HepG2 (cell line): ENCODE measurements around the gene TCFL5. TPM values are rescaled to one million over a fixed set of nuclear protein-coding genes. Genes with fewer than 3 reads are reported as not detected.
A peak's percentile ranks its signal among the peaks of the same experiment; 100 is the strongest.

Experiments
- ATAC-seq: fragments of 200-7000 bp; cut with Tn5 transposase; 3 replicates; pipeline ENCODE4 v1.9.1; 2020; ENCODE audit warnings: mild to moderate bottlenecking, moderate library complexity
- BruUV-seq: library from RNA; stranded (reverse); fragments of 400-500 nt; replicated peaks from 2 replicates; lab custom pipeline; 2021; lab: Mats Ljungman, UMichigan
- CTCF ChIA-PET: fragments of 300-600 bp; formaldehyde crosslinking; extraction: SDS; loops from one replicate; lab custom pipeline; 2021; ENCODE audit warnings: low total read pairs, inconsistent platforms, low intra/inter-chr PET ratio; lab: Yijun Ruan, JAX
- POLR2A ChIA-PET: fragments of 350-600 bp; sonication (Branson Sonifier 250); formaldehyde crosslinking; loops from one replicate; lab custom pipeline; 2020; ENCODE audit warnings: antibody characterized with exemption, inconsistent platforms; lab: Yijun Ruan, JAX
- DNase-seq: peaks from one replicate; pipeline ENCODE4 v3.0.0-alpha.2; 2015; ENCODE audit warnings: low spot score
- FAIRE-seq: peaks from 3 replicates; lab custom pipeline; 2011; peaks lifted over from hg19 to GRCh38; lab: Jason Lieb, UNC
- H2AFZ ChIP-seq: one replicate; pipeline ENCODE4 v1.6.1; 2011; ENCODE audit warnings: low read length, inconsistent platforms
- H3K27ac ChIP-seq: fragments of 300-600 bp; 3 replicates; pipeline ENCODE4 v1.8.0; 2011; ENCODE audit warnings: mixed run types, mild to moderate bottlenecking, mixed read lengths, low read length, inconsistent platforms; ENCODE audit not compliant: insufficient read depth; ENCODE audit errors: extremely low read length
- H3K27me3 ChIP-seq, 2 experiments: fragments of 200-600 bp in 1 of 2; 2 replicates in 1 of 2; 3 replicates in 1 of 2; pipeline versions ENCODE4 v1.6.0 to v1.8.0; 2011; ENCODE audit warnings: low read length in 2 of 2, mild to moderate bottlenecking in 2 of 2, moderate library complexity in 2 of 2, inconsistent platforms in 1 of 2; ENCODE audit not compliant: insufficient read depth in 2 of 2, control insufficient read depth in 1 of 2
- H3K36me3 ChIP-seq, 2 experiments: fragments of 200-600 bp in 1 of 2; replicated peaks in 1 of 2; 2 replicates in 1 of 2; 3 replicates in 1 of 2; pipeline versions ENCODE4 v1.5.1 to v1.8.0; 2011; ENCODE audit warnings: low read length in 2 of 2, inconsistent platforms in 1 of 2; ENCODE audit not compliant: insufficient read depth in 2 of 2, control insufficient read depth in 1 of 2
- H3K4me1 ChIP-seq: 2 replicates; pipeline ENCODE4 v1.5.1; 2012; ENCODE audit warnings: low read length, inconsistent platforms; ENCODE audit not compliant: insufficient read depth
- H3K4me2 ChIP-seq: 2 replicates; pipeline ENCODE4 v1.6.0; 2011; ENCODE audit warnings: low read depth, low read length, inconsistent platforms
- H3K4me3 ChIP-seq, 3 experiments: fragments of 200-600 bp in 1 of 3; sonication (generic), shearing (Covaris generic) in 1 of 3; replicated peaks in 1 of 3; 2 replicates each; pipeline ENCODE4 v1.5.1; 2011 to 2016; ENCODE audit warnings: low read length in 3 of 3, inconsistent platforms in 2 of 3, low read depth in 2 of 3, mild to moderate bottlenecking in 2 of 3, control low read depth in 1 of 3, mixed read lengths in 1 of 3; ENCODE audit not compliant: insufficient read depth in 1 of 3
- H3K79me2 ChIP-seq: one replicate; pipeline ENCODE4 v1.6.1; 2011; ENCODE audit warnings: low read length, inconsistent platforms; ENCODE audit not compliant: insufficient read depth
- H3K9ac ChIP-seq: 2 replicates; pipeline ENCODE4 v1.6.0; 2011; ENCODE audit warnings: mild to moderate bottlenecking, low read depth, low read length, inconsistent platforms; ENCODE audit not compliant: insufficient read depth
- H3K9me3 ChIP-seq: 2 replicates; pipeline ENCODE4 v1.5.1; 2012; ENCODE audit warnings: mild to moderate bottlenecking, low read length
- H4K20me1 ChIP-seq: 2 replicates; pipeline ENCODE4 v1.6.0; 2011; ENCODE audit warnings: inconsistent platforms, mild to moderate bottlenecking, low read length, moderate library complexity; ENCODE audit not compliant: insufficient read depth
- ATRX ChIP-seq: sonication (generic); formaldehyde crosslinking; IDR thresholded peaks from 2 replicates; pipeline ENCODE4 v1.4.0; 2020; ENCODE audit warnings: missing genetic modification reagents, borderline replicate concordance
- BCL6 ChIP-seq: IDR thresholded peaks from 2 replicates; pipeline ENCODE4 v1.6.1; 2016; ENCODE audit warnings: missing genetic modification reagents, missing compliant biosample characterization
- HMGA1 ChIP-seq: sonication (generic); formaldehyde crosslinking; conservative IDR thresholded peaks from 2 replicates; pipeline ENCODE4 v1.4.0; 2020; ENCODE audit warnings: missing genetic modification reagents
- PHF20 ChIP-seq: sonication (generic); formaldehyde crosslinking; IDR thresholded peaks from 2 replicates; pipeline ENCODE4 v1.5.0; 2020; ENCODE audit warnings: mild to moderate bottlenecking, missing genetic modification reagents
- RBM39 ChIP-seq: fragments of 200-400 bp; formaldehyde crosslinking; IDR thresholded peaks from one replicate; pipeline ENCODE4 v1.6.1; 2018; ENCODE audit warnings: antibody characterized with exemption, mild to moderate bottlenecking, low read depth, low read length; ENCODE audit not compliant: poor library complexity, severe bottlenecking
- ZNF230 ChIP-seq: sonication (generic); formaldehyde crosslinking; IDR thresholded peaks from 2 replicates; pipeline ENCODE4 v1.4.0; 2020; ENCODE audit warnings: mild to moderate bottlenecking, missing genetic modification reagents
- ZNF446 ChIP-seq: sonication (generic); formaldehyde crosslinking; IDR thresholded peaks from 2 replicates; pipeline ENCODE4 v1.5.0; 2020; ENCODE audit warnings: mild to moderate bottlenecking, missing genetic modification reagents
- ZNF569 ChIP-seq: sonication (generic); formaldehyde crosslinking; IDR thresholded peaks from 2 replicates; pipeline ENCODE4 v1.5.0; 2020; ENCODE audit warnings: mild to moderate bottlenecking, missing genetic modification reagents, moderate library complexity, borderline replicate concordance
- ZNF605 ChIP-seq: sonication (generic); formaldehyde crosslinking; IDR thresholded peaks from 2 replicates; pipeline ENCODE4 v1.8.0; 2022; ENCODE audit warnings: mild to moderate bottlenecking, missing genetic modification reagents
- ZSCAN29 ChIP-seq: sonication (generic); formaldehyde crosslinking; conservative IDR thresholded peaks from 2 replicates; pipeline ENCODE4 v1.4.0; 2020; ENCODE audit warnings: mild to moderate bottlenecking, missing genetic modification reagents
- WGBS: methylation state at CpG from one replicate; pipeline ENCODE4 v1.1.6; 2017; ENCODE audit warnings: low lambda C conversion rate; 5-methylcytosine and 5-hydroxymethylcytosine counted together
- in situ Hi-C: cut with HindIII; loops from 2 replicates; pipeline ENCODE4 v1.10.0; 2017; ENCODE audit warnings: low pct_unique_long_range_greater_than_20kb; ENCODE audit not compliant: extremely low pct_ligation_motif_present
- intact Hi-C: fragments of 100-400 bp; cut with micrococcal nuclease; formaldehyde crosslinking; loops from one replicate; pipeline ENCODE4 v1.10.0; 2022; ENCODE audit not compliant: unreplicated experiment
- polyA plus RNA-seq, 8 experiments: library from polyadenylated mRNA; depleted of rRNA in 3 of 8; stranded (reverse) in 7 of 8; unstranded in 1 of 8; fragments of >200 nt; fragmentation: Illumina TruSeq in 4 of 8; extraction: Trizol in 4 of 8; gene quantifications; 2 replicates each; pipeline versions ENCODE4 v1.2.1 to v1.2.3, GENCODE V29; 2011 to 2016; ENCODE audit warnings: low read depth in 4 of 8, missing spikeins in 1 of 8, mixed read lengths in 1 of 8; ENCODE audit not compliant: insufficient read depth in 1 of 8
- total RNA-seq, 5 experiments: library from RNA; depleted of rRNA; stranded (reverse); fragments of >200 nt; fragmentation: Illumina TruSeq; extraction: Trizol; gene quantifications; 2 replicates each; pipeline ENCODE4 v1.2.3, GENCODE V29; 2016; ENCODE audit warnings: low read depth in 1 of 5
- TF ChIP-seq, protein P1 (sequence below): sonication (generic); formaldehyde crosslinking; IDR thresholded peaks from 2 replicates; pipeline ENCODE4 v1.9.0; 2021; ENCODE audit warnings: missing genetic modification reagents, borderline replicate concordance

TCFL5 gene
- total and polyA plus RNA-seq, 2 of the 13 experiments (the other 11 are each of a cell fraction or from before 2014, with no cell fraction given) = 14.8 to 20.0 TPM

GRCh38 chr20:62825333-62825985 is 36.2 kb downstream of the TCFL5 start (continued):
- TF ChIP-seq RBM39 = peak; percentile 63

- Histone ChIP-seq H3K4me3 (peak overlapping the region; percentile 24 to 71 (median 50); a peak in 5 of 6 replicates), H3K4me1 (peaks cover 52% of the 10 kb centered on the region), H4K20me1 (no peaks in the 10 kb centered on the region; the same call in 1 of the 2 replicates), H3K4me2 (peak overlapping the region; percentile 92), H3K9me3 (no peaks in the 10 kb centered on the region), H3K79me2 (no peaks in the 10 kb centered on the region), H3K9ac (peak overlapping the region; percentile 47), H3K36me3 (peaks cover 3 to 5% of the 10 kb centered on the region in 2 experiments; a peak in 3 of 5 replicates), H2AFZ (no peak overlapping the region), H3K27me3 (no peaks in the 10 kb centered on the region), H3K27ac (peak overlapping the region; percentile 59)
- intact Hi-C loops = loop anchor here (5.0 kb wide), 1 partner anchor 38 kb away; the partner anchor contains the start of gene TCFL5
- 25% methylated on average over 28 of the region's 36 CpGs for WGBS
- POLR2A ChIA-PET = interaction anchor here (0.6 to 2.0 kb wide), 11 partner anchors 8 to 412 kb away, joined by 3 to 13 read pairs (median 5); partner anchors contain the start of genes OGFR and TCFL5
- DNase-seq (peak; percentile 62), FAIRE-seq (peak; percentile 4), ATAC-seq (peak; percentile 17)
- CTCF ChIA-PET = no interaction called here
- no TSS peak for BruUV-seq
- in situ Hi-C loops = no loop called here
- TF ChIP-seq, protein P1, sequence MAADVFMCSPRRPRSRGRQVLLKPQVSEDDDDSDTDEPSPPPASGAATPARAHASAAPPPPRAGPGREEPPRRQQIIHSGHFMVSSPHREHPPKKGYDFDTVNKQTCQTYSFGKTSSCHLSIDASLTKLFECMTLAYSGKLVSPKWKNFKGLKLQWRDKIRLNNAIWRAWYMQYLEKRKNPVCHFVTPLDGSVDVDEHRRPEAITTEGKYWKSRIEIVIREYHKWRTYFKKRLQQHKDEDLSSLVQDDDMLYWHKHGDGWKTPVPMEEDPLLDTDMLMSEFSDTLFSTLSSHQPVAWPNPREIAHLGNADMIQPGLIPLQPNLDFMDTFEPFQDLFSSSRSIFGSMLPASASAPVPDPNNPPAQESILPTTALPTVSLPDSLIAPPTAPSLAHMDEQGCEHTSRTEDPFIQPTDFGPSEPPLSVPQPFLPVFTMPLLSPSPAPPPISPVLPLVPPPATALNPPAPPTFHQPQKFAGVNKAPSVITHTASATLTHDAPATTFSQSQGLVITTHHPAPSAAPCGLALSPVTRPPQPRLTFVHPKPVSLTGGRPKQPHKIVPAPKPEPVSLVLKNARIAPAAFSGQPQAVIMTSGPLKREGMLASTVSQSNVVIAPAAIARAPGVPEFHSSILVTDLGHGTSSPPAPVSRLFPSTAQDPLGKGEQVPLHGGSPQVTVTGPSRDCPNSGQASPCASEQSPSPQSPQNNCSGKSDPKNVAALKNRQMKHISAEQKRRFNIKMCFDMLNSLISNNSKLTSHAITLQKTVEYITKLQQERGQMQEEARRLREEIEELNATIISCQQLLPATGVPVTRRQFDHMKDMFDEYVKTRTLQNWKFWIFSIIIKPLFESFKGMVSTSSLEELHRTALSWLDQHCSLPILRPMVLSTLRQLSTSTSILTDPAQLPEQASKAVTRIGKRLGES = no peak
- TF ChIP-seq ZSCAN29 (CRISPR knock-in tag) (no peak), PHF20 (CRISPR knock-in tag) (no peak), HMGA1 (no peak), ZNF230 (0 out of 2 replicates have a peak, but pooled peaks have one; percentile 7), ATRX (CRISPR knock-in tag) (no peak), ZNF605 (CRISPR knock-in tag) (peak; percentile 39; the same call in 1 of the 2 replicates), BCL6 (no peak), ZNF446 (CRISPR knock-in tag) (no peak), ZNF569 (no peak)
Observed at GRCh38 chr20:62824476-62825332, 36.9 kb downstream of the TCFL5 start.
